Activated T-cell treated with anti-CD3 and anti-CD28 coated beads for 1 hour (primary cell): Measurements from ENCODE around the gene ERC2.

Experiments used
- DNase-seq: peaks from one replicate; pipeline ENCODE4 v3.0.0-alpha.2; 2020; ENCODE audit warnings: low read depth

Gene ERC2

DNA sequence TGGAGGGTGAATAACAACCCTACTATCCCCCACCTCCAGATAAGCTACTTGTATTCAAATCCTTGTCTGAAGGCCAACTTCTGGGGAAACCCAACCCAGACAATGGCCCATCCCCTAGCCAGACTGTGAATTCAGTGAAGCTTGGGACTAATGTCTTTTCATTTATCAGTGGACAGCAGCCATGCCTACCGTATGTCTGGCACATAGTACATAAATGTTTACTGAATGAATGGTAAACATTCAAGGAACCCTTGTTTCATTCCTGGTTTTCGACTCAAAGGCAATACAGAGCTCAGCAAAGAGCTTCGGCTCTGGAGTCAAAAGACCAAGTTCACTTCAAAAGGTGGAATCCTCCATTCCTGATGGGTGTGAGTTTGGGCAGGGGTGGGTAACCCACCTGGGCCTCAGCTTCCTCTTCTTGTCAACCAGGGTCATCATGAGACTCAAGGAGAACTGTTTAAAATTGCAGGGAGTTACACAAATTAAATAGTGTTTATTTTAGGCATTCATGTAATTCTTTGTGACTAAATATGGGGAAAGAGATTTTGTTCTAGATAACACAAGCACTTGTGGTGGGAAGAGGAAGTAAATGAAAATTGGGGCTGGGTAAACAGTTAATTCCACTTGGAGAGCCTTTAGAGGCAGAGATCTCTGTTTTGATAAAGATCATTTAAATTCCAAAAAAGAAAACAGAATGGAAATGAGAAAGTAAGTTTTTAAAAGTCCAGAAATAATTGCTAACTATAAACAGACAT lies 677.5 kb downstream of the ERC2 start:
- no peak for DNase-seq

- no peak for DNase-seq
These were observed 678.8 kb downstream of the ERC2 start for GRCh38 chr3:55789516-55789915.

DNA sequence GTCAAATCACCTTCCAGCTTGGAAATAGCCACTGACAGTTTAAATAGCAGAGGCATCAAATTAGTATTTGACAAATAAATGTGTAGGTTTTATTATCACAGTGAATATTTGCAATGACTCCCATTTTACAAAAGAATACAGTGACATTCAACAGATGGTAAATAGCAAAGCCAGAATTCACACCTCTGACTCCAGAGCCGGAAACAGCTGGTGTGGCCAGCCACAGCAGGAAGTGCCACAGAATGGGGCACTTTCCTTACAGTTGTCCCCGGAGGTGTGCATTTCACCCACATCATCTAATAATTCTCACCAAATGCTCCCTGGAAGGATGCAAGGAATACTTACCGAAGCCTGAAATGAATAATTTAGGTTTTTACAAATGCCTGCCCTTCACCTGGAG lies 685.5 kb downstream of the ERC2 start:
- DNase-seq: no peak

- DNase-seq: no peak
These were observed 685.9 kb downstream of the ERC2 start for GRCh38 chr3:55782351-55782750.

GRCh38 chr3:55780913-55781312 lies 687.4 kb downstream of the ERC2 start:
- no peak for DNase-seq

DNA sequence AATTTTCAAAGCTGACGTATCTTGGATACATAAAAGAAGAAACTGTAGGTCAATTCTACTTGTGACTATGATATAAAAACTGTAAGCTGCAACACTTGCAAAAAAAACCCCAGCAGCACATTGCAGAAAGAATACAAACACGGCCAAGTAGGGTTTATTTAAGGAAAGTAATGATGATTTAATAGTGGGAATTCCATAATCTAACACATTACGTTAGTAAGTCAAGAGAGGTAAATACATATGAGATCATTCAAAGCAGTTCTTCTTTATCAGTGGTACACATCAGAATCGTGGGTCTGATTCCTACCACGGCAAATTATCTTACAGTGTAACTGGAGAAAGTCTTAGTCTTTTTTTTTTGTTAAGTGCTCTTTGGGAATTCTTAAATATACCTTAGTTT lies 688.7 kb downstream of the ERC2 start:
- DNase-seq: no peak

DNA sequence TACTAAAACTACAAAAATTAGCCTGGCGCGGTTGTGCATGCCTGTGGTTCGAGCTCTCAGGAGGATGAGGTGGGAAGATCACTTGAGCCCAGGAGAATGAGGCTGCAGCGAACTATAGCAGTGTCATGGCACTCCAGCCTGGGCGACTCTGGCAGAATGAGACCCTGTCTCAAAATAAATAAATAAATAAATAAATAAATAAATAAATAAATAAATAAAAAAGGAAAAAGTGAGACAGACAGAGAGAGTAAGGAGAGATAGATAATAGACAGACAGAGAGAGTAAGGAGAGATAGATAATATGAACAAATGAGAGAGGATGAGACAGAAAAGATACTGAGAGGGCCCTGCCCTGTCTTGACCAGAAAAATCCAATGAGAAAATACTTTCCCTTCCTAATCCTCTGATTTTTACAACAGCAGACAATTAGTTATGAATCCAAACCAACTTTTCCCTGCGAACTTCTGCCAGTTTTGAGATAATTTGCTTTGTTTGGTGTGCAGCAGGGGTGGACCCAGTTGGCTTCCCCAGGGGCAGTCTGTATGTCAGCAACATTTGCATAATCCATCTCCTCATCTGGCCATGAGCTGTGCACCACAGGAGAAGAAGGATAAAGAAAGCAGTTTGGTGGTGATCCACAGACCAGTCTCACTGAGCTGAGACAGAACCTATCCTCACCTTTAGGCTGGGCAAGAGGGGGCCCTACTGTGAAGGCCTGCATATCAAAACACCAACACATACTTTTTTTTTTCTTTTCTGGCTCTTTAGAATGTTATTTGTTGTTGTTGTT lies 692.7 kb downstream of the ERC2 start:
- no peak for DNase-seq

DNA sequence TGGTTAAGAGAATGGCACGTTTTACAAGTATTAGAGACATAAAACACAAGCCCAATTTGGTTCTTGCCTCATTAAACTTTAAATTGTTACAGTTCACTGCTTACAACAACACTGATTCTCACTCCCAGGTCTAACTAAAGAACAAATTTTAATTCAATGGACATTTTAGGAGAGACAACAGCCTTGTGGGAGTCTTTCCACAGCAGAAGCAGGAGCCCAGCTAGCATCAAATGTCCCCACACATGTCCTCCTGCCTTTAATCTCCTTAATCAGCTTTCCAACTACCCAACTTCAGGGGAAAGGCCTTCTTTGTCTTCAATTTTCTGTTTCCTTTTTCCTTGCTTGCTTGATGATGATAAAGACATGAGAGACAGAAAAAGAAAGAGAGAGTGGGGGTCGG lies 693.4 kb downstream of the ERC2 start:
- DNase-seq: no peak

DNA sequence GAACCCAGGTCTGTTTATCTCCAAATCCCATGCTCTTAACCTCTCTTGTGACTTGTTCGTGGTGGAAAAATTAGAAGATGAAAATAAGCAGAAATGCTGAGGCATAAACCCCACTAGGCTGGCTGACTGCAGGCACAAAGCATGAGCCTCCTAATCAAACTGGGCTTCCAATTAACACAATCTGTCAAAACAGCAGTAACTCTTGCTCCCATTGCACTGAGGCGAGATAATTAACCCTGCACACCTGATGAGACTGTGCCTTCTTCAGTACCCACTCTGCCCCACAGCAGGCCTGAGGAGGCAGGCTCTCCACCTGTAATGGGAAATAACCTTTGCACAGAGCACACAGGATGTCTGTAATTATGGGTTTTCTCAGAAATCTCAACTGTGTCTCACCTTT lies 696.8 kb downstream of the ERC2 start:
- DNase-seq: no peak

DNA sequence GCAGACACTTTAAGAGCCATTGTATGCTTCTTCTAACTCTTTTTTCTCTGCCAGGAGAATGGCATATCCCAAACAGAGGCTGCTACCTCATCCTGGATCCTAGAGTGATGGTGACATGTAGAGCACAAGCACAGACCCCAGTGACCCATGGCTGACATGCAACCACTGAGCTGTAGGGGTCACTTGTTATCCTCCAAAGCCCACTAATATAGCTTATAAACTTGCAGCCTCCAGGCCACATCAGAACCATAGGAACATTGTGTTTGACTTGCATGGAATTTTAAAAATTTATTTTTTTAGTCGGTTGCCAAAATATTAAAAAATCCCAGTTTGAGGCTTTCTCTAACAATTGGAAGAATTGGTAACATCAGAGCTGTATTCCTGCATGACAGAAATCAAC lies 698.2 kb downstream of the ERC2 start:
- DNase-seq: no peak

GRCh38 chr3:55766753-55767152 lies 701.5 kb downstream of the ERC2 start:
- DNase-seq: no peak

- no peak for DNase-seq
These were observed 702.2 kb downstream of the ERC2 start for GRCh38 chr3:55765906-55766701.

DNA sequence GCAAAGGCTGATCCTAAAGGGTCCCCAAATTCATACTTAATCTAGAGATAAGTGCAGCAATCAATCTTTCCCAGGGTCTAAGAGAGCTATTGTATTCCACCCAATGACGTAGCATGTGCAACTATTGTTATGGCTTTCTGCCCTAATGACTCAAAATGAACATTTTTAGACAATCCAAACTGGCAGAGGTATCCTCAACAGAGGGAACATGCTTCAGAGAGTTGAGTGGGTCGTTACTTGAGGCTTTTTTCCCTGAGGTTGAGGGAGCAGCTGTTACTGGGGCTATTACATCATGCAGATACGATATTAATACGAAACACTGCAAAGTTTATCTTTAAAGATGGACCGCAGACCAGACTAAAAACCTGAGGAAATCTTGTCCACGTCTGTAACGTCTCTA lies 702.9 kb downstream of the ERC2 start:
- DNase-seq: no peak

GRCh38 chr3:55756976-55757375 lies 711.3 kb downstream of the ERC2 start:
- DNase-seq: no peak

GRCh38 chr3:55755516-55756205 lies 712.6 kb downstream of the ERC2 start:
- DNase-seq: no peak

GRCh38 chr3:55752911-55753310 lies 715.4 kb downstream of the ERC2 start:
- DNase-seq: no peak

- no peak for DNase-seq
These were observed 716.5 kb downstream of the ERC2 start for GRCh38 chr3:55751730-55752129.

- no peak for DNase-seq
These were observed 717.7 kb downstream of the ERC2 start for GRCh38 chr3:55750525-55750924.

DNA sequence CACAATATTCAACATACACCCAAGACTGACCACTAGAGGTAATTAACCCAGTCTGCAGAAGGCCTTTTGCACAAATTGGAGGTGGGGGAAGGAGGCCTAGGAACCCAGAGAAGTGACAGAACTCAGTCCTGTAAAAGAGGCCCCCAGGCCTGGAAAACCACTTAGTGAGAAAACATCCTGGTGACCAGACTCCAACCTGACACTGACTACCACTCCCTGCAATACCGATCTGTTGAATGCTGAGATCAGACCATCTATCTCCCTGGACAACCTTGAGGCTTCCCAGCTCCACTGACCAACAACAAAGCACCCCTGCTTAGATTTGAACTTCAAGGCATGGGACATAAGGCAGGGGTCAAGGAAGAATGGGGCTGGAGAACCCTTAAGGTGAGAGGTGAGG lies 719.2 kb downstream of the ERC2 start:
- no peak for DNase-seq

GRCh38 chr3:55746808-55747413 lies 721.4 kb downstream of the ERC2 start:
- DNase-seq: no peak

DNA sequence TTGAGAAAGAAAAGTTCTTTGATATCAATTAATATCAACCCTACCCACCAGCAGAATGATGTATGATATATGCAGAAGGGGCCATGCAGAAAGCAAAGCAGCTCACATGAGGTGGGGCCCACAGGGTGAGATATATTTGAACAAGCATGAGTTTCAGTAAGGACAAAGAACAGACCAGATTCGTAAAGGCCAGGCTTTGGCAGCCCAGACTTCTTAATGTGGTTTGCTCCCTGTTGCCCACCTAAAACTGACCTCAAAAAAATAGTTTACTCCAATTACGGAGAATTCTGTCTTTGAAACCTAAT lies 725.5 kb downstream of the ERC2 start:
- no peak for DNase-seq
